KBM-7 (cell line): Measurements from ENCODE around the gene MUC20.
A peak's percentile ranks its signal among the peaks of the same experiment; 100 is the strongest.
"Not testable (repeated sequence)": the region's sequence is repeated elsewhere in the genome, so short reads cannot be mapped to it uniquely, and the experiment has no call there.

Experiments
- DNase-seq: peaks from one replicate; pipeline ENCODE4 v3.0.0-alpha.2; 2015
- in situ Hi-C: fragments of 300-500 bp; cut with MboI; formaldehyde crosslinking; loops from 2 replicates; pipeline ENCODE4 v1.14.3; 2020; ENCODE audit warnings: low sequenced_read_pairs, low pct_unique_long_range_greater_than_20kb, mixed read lengths

Gene MUC20, protein sequence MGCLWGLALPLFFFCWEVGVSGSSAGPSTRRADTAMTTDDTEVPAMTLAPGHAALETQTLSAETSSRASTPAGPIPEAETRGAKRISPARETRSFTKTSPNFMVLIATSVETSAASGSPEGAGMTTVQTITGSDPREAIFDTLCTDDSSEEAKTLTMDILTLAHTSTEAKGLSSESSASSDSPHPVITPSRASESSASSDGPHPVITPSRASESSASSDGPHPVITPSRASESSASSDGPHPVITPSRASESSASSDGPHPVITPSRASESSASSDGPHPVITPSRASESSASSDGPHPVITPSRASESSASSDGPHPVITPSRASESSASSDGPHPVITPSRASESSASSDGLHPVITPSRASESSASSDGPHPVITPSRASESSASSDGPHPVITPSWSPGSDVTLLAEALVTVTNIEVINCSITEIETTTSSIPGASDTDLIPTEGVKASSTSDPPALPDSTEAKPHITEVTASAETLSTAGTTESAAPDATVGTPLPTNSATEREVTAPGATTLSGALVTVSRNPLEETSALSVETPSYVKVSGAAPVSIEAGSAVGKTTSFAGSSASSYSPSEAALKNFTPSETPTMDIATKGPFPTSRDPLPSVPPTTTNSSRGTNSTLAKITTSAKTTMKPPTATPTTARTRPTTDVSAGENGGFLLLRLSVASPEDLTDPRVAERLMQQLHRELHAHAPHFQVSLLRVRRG

DNA sequence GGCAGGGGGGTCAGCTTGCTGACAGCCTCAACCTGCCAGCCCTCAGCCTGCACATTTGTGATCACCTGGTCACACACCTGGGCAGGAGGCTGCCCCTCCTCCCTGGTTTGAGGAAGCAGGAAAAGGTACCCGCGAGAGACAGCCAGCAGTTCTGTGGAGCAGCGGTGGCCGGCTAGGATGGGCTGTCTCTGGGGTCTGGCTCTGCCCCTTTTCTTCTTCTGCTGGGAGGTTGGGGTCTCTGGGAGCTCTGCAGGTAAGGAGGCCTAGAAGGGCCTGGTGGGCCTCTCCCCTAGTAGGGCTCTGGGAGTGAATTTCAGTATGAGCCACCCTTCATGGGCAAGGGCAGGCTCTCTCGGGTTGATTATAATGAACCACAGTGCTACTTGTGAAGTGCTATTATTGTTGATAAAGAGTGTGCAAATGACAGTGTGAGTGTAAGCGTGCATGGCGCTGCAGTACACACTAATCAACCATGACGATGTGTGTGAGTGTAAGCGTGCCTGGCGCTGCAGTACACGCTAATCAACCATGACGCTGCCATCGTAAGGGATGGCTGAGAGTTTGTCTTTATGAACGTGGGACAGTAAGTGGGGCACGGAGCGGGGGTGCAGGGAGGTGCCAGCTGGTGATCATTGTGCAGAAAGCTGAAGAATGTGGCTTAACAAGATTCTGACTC lies at the start of gene MUC20:
Gene MUC20, plus strand, starts transcription at position 148 of the 676 bp plus-strand sequence. Its CDS starts 30 bp downstream, at position 178.
- in situ Hi-C loops: loop anchor here (25.0 kb wide), 1 partner anchor 491 kb away; the partner anchor contains the start of genes SLC51A and ZDHHC19
- DNase-seq: not testable (repeated sequence)

DNA sequence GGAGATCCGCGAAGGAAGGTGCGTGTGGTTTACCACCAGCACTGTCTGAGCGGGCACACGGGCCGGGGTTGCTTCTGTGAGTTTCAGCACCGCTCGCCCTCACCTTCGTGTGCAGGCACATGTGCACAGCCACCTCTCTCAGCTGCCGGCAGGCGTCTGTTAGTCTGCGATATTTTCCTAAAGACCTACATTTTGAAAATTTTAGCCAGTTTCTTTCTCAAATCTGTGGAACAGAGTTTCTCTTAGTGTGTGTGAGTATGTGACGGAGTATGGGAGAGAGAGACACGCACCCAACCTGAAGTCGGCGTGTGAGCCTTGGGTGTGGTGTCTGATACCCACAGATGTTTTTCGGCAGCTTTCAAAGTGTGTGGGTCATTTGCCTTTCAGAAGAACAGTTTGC lies 49.5 kb upstream of the MUC20 start:
- DNase-seq, in situ Hi-C loops: not testable (repeated sequence)

DNA sequence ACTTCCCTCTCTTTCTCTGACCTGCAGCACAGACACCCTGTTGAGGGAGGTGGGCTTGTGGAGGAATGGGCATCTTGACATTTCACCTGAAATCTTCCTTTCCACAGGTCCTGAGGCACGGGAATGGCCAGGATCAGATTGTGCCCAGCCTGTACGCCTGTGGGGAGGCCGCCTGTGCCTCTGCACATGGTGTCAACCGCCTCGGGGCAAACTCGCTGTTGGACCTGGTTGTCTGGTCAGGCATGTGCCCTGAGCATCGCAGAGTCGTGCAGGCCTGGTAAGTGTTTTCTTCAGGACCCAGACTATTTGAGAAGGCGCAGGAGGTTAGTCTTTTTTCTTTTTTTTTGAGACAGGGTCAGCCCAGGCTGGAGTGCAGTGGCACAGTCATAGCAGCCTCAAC lies 47.1 kb upstream of the MUC20 start:
- in situ Hi-C loops, DNase-seq: not testable (repeated sequence)

DNA sequence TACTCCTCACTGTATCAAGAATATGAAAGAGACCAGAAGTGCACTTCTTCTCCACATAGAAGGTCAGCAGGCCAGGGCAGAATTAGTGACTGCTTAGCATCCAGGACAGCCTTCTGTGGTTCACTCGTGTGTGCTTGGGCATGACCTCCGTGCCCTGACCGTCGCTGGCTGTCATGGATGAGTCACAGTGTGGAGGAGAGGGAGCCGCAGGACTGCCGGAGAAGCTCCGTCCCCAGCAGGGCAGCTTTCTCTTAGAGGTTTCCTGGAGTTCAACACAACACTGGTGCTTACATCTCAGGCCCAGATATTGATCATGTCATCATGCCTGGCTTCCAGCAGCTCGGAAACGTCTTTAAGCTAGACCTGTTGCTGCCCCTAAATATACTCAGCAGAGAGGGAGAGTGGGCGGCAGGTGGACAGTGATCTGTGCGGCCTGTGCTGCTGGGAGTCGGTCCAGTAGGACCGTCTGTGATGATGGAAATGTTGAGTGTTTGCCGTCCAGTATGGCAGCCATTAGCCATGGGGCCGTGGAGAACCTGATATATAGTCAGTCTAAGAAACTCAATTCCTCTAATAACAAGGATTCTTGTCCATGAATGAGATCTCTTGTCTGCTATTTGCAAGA lies 42.3 kb upstream of the MUC20 start:
- DNase-seq, in situ Hi-C loops: not testable (repeated sequence)

DNA sequence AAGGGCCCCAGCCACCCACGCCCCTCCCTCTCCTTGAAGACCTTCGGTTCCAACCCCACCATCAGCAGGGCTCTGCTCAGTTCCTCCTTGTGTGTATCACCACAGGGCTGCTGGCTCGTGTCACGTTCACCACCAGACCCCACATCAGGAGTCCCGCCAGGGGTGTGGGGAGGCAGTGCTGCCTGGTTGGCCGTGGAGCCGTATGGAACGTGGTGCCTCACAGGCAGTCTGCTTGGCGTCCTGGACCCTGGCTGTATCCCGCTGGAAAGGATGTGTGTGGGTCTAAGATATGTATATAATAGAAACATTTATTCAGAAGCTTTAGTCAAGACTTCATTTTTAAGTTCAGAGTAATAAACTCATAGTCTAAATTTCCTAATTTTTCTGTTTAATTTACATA lies 40.1 kb upstream of the MUC20 start:
- DNase-seq, in situ Hi-C loops: not testable (repeated sequence)

DNA sequence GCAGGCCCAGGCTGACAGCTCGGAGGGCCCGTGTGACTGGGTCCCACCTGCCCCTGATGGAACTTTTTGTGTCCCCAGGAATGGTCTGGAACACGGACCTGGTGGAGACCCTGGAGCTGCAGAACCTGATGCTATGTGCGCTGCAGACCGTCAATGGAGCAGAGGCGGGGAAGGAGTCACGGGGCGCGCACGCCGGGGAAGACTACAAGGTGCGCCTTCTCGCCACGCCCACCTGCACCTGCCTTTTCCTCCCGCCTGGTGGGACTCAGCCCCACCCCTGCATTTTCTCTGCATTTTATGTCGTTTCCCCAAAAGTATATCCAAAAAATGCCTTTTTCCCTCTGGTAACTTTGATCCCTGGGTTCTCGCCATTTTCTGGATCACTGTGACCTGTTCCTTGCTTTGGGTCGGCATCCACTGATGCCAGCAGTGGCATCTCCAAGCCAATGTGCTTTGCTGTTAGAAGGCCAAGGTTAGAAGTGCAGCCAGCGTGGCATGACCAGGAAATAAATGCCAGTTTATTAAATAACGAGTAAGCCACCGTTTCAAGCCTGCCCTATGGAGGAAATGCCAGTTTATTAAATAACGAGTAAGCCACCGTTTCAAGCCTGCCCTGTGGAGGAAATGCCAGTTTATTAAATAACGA lies 39.2 kb upstream of the MUC20 start:
- DNase-seq, in situ Hi-C loops: not testable (repeated sequence)

DNA sequence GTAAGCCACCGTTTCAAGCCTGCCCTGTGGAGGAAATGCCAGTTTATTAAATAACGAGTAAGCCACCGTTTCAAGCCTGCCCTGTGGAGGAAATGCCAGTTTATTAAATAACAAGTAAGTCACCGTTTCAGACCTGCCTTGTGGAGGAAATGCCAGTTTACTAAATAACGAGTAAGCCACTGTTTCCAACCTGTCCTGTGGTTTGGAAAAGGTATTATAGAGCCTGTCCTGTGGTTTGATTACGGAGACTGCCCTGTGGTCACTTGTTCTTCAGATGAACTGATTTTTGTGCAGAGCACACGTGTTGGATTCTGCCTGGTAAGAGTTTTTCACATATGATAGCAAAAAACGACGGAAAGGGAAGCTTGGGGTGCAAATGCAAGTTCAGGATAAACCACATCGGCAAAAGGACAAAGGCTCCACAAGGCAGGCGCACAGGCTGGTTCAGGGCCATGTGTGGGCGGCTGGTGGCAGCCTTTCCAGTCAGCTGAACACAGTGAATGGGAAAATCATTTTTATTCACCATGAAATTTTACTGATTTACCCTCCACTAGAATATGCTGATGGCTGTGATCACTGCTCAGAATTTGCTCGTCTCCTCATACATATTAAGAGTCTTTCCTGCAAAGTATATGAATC lies 38.6 kb upstream of the MUC20 start:
- in situ Hi-C loops, DNase-seq: not testable (repeated sequence)

DNA sequence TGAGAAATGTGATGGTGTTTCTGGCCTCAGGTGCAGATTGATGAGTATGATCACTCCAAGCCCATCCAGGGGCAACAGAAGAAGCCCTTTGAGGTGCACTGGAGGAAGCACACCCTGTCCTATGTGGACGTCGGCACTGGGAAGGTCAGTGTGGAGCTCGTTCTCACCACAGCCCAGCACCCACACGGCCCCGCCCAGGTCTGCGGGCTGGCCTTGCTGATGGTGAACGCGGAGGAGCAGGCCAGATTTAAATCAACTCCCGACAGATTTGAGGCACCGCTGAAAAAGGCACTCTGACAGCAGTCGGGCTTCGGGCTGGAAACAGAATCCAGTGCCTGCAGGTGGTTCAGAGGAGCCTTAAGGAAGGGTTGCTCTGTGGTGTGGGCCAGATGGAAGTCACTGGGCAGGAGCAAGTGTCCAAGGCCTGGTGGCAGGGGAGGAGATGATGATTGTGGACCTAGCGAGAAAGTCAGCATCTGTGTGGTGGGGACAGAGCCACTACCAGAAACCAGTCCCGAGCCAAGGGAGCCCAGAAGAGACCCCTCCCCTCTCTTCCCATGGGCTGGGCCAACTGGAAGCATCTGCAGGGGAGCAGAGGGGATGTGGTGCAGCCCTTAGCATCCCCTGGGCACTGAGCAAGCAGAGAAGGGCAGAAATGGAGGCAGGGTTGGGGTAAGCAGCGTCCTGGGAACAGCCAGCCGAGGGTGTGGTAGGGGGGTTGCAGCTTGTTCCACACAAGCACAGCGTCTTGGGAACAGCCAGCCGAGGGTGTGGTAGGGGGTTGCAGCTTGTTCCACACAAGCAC lies 36.9 kb upstream of the MUC20 start:
- in situ Hi-C loops, DNase-seq: not testable (repeated sequence)

DNA sequence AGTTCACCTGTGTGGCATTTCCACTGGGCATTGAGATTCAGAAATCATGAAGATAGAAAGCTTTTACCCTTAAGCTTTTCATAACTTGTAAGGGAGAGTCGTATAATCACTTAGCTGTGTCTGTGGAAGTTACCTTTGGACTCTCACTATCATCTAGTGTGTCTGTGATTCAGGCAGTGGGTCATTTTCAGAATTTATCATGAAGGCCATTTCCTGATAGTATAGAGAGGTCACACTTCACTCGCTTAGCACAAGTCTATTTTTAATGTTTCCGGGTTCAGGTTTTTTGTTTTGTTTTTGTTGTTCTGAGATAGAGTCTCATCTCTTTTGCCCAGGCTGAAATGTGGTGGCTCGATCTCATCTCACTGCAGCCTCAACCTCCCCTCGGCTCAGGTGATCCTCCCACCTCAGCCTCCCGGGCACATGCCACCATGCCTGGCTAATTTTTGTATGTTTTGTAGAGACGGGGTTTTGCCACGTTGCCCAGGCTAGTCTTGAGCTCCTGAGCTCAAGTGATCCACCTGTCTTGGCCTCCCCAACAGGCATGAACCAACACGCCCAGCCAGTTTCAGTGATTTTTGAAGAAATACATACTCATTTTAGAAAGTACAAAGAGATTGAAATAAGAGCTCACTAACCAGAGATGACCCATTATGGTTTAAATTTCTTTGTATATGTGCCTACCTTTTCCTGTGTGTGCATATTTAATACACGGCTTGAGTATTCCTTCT lies 36.1 kb upstream of the MUC20 start:
- DNase-seq, in situ Hi-C loops: not testable (repeated sequence)

DNA sequence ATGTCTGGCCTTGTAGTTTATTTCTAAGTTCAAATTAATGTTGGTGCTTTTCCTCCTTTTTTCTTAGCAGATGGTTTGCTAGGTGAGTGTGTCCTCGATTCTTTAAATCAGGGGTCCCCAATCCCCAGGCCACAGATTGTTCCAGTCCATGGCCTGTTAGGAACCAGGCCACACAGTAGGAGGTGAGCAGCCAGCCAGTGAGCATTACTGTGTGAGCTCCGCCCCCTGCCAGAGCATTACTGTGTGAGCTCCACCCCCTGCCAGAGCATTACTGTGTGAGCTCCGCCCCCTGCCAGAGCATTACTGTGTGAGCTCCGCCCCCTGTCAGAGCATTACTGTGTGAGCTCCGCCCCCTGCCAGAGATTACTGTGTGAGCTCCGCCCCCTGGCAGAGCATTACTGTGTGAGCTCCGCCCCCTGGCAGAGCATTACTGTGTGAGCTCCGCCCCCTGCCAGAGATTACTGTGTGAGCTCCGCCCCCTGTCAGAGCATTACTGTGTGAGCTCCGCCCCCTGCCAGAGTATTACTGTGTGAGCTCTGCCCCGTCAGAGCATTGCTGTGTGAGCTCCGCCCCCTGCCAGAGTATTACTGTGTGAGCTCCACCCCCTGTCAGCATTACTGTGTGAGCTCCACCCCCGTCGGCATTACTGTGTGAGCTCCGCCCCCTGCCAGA lies 34.1 kb upstream of the MUC20 start:
- in situ Hi-C loops, DNase-seq: not testable (repeated sequence)

DNA sequence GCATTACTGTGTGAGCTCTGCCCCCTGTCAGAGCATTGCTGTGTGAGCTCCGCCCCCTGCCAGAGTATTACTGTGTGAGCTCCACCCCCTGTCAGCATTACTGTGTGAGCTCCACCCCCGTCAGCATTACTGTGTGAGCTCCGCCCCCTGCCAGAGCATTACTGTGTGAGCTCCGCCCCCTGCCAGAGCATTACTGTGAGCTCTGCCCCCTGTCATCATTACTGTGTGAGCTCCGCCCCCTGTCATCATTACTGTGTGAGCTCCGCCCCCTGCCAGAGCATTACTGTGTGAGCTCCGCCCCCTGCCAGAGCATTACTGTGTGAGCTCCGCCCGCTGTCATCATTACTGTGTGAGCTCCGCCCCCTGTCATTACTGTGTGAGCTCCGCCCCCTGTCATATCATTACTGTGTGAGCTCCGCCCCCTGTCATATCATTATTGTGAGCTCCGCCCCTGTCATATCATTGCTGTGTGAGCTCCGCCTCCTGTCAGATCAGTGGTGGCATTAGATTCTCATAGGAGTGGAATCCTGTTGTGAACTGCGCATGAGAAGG lies 33.5 kb upstream of the MUC20 start:
- peak; percentile 47 for DNase-seq
- in situ Hi-C loops: not testable (repeated sequence)

DNA sequence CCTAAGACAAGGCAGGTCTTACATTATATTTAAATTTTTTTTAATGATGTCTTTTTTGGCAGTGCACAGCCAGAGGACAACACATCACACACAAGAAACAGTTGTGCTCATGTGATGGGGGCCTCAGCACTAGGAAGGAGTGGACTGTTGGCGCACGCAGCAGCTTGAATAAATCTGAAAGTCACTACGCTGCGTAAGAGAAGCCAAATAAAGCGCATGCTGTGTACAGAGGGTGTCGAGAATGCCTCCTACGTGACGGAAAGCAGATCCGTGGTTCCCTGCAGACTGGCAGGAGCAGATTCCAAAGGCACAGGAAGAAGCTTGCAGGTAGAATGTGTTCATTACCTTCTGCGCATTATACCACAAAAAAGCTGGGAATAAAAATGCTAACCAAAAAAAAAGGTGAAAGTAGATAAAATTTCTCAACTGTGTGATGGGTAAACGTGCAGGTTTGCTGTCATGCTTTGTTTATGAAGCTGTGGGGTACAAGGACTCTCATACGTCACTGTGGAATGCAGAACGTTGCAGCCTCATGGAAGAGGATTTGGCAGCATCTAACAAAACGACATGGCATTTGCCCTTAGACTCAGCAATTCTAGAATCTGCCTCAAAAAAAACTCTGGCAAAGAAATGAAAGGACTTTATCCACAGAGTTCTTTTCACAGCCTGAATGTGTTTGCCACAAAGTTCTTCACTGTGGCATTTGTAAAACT lies 32.2 kb upstream of the MUC20 start:
- in situ Hi-C loops, DNase-seq: not testable (repeated sequence)

DNA sequence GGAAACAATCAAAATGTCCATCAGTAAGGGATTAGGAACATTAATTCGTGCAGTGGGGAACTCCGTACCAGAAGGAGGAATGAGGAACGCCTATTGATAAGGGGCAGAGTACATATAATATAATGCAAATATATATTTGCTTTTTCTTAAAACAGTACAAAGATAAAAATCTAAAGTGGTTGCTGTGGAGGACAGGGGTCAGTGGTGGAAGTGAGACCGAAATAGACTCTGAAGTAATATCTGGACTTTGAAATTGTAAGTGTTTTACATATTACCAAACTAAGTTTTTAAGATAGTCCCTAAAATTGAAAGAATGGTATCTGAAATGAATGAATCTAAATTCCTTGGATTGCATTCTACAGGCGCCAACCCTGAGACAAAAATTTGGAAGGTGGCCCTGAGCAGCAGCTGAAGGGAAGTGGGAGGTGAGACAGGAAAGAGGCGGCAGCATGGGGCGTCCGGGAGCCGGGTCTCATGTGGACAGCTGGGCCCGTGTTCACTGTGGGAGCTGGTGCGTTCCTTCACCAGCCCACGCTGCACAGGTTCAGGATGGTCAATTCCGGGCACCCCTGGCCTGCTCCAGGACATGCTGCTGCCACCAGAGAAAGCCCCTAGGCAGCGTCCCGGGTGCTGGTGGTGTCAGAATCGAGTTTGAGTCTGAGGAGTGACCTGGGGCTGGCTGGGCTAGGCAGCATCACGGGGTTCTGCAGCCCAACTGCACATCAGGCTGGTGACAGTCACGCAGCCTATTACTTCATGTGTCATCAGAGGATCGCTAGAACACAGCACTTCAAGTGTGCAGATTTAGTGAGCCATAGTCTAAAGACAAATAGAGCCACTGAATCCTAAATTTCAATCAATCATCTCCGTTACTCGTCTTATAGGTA lies 31.4 kb upstream of the MUC20 start:
- DNase-seq, in situ Hi-C loops: not testable (repeated sequence)

DNA sequence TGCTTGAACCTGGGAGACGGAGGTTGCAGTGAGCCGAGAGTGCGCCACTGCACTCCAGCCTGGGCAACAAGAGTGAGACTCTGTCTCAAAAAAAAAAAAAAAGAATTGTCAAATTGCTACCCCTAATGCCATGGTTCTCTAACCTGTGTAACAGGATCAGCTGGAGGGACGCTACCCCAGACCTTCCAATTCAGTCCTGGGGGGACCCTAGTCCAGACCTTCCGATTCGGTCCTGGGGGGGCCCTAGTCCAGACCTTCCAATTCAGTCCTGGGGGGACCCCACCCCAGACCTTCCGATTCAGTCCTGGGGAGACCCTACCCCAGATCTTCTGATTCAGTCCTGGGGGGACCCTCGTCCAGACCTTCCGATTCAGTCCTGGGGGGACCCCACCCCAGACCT lies 29.8 kb upstream of the MUC20 start:
- in situ Hi-C loops: no loop called here
- DNase-seq: no peak
